ENCODE results near the gene ZFPM1. TPM values are rescaled to one million over a fixed set of nuclear protein-coding genes. Genes with fewer than 3 reads are reported as not detected.

Gene ZFPM1
- total RNA-seq, 4 donors from 2014 or later: 0.31 to 0.71 (median 0.56) TPM

DNA sequence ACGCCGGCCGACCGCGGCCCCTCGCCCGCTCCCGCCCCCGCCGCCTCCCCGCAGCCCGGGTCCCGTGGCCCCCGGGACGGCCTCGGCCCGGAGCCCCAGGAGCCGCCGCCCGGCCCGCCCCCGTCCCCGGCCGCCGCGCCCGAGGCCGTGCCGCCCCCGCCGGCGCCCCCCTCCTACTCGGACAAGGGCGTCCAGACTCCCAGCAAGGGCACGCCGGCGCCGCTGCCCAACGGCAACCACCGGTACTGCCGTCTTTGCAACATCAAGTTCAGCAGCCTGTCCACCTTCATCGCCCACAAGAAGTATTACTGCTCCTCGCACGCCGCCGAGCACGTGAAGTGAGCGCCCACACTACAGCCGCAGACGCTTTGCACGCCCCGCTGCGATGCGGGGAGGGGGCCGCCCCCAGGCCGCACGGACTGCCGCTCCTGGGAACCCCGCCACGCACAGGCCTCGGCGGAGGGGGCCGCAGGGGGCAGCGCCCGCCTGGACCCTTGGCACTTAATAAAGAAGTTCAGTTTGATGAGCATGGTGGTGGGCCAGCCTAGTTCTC is 81.6 kb downstream of the ZFPM1 start:
- peak overlapping the region; percentile 62 to 88 (median 79) for H3K27ac ChIP-seq
- no peaks in the 10 kb centered on the region for H3K9me3 ChIP-seq
- DNase-seq (peak in 1 of 2 donors; percentile 54), ATAC-seq (peak; percentile 13 to 43)
- TF ChIP-seq, protein P1, sequence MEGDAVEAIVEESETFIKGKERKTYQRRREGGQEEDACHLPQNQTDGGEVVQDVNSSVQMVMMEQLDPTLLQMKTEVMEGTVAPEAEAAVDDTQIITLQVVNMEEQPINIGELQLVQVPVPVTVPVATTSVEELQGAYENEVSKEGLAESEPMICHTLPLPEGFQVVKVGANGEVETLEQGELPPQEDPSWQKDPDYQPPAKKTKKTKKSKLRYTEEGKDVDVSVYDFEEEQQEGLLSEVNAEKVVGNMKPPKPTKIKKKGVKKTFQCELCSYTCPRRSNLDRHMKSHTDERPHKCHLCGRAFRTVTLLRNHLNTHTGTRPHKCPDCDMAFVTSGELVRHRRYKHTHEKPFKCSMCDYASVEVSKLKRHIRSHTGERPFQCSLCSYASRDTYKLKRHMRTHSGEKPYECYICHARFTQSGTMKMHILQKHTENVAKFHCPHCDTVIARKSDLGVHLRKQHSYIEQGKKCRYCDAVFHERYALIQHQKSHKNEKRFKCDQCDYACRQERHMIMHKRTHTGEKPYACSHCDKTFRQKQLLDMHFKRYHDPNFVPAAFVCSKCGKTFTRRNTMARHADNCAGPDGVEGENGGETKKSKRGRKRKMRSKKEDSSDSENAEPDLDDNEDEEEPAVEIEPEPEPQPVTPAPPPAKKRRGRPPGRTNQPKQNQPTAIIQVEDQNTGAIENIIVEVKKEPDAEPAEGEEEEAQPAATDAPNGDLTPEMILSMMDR (IDR thresholded peaks at IDR 0.05 in 4 of 5, conservative IDR thresholded peaks at IDR 0.05 in 1 of 5): no peak
- no peak for TF ChIP-seq POLR2A (IDR thresholded peaks at IDR 0.05)
- in situ Hi-C loops (cut with MboI; ENCODE audit: low sequenced_read_pairs in 4 of 4): no loop called here
- peaks cover 7 to 25% of the 10 kb centered on the region in 2 donors for H3K4me1 ChIP-seq
- peaks cover 4 to 9% (median 7%) of the 10 kb centered on the region in 3 donors for H3K27me3 ChIP-seq
- H3K36me3 ChIP-seq: no peaks in the 10 kb centered on the region
- intact Hi-C loops (cut with DNase I; ENCODE audit: low total_unique reads): loop anchor here (1.0 to 5.0 kb wide), 3 partner anchors 36 to 583 kb away; partner anchors contain the start of genes BANP and ZC3H18
- peak overlapping the region; percentile 57 to 63 (median 60) for H3K4me3 ChIP-seq

DNA sequence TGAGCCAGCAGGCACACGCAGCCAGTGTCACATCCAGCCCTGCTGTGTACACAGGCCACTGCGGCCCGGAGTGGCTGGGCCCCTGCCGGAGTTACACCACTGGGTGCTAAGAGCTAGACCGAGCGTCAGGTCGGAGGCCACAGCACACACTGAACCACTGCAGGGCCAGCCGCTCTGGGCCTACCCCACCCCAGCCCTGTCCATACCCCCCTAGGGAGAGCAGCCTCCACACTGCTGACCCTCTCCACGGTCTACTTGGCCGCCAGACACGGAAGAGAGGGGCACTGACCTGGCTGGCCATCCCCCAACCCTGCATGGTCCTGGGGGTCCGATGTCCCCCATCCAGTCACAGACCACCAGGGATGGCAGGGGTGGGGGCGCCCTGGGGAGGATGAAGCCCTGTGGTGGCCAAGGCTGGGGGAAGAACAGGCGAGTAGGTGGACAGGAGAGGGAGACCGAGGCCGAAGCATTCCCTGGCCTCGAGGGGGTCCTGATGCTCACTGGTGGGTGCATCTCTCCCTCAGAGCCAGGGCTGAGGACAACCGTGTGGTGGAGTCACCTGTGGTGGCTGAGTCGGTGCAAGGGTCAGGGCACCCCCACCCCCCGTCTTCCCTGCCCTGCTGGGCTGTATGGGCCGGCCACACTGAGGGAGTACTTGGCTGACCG is 82.2 kb downstream of the ZFPM1 start:
- Histone ChIP-seq H3K9me3 (no peaks in the 10 kb centered on the region), H3K27ac (peak overlapping the region in 3 of 4 donors; percentile 65 to 71 (median 66)), H3K36me3 (no peaks in the 10 kb centered on the region), H3K4me1 (peaks cover 7 to 21% of the 10 kb centered on the region in 2 donors), H3K27me3 (peaks cover 10 to 15% (median 14%) of the 10 kb centered on the region in 3 donors), H3K4me3 (peak overlapping the region; percentile 57 to 63 (median 60))
- DNase-seq (no peak), ATAC-seq (no peak)
- in situ Hi-C loops (cut with MboI; ENCODE audit: low sequenced_read_pairs in 4 of 4): no loop called here
- no peak for TF ChIP-seq POLR2A (IDR thresholded peaks at IDR 0.05)
- intact Hi-C loops (cut with DNase I; ENCODE audit: low total_unique reads): loop anchor here (2.0 kb wide), 1 partner anchor 35 kb away; the partner anchor contains the start of gene ZC3H18

DNA sequence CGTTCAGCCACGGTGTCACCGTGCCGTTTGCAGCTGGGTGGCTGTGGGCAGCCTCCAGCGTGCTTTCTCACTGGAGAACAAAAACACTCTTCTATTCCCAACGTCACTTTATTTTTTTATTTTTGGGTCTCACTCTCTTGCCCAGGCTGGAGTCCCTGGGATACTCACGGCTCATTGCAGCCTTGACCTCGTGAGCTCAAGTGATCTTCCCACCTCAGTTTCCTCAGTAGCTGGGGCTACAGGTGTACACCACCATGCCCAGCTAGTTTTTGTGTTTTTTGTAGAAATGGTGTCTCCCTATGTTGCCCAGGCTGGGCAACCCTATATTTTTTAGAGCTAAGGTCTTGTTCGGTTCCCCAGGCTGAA is 82.8 kb downstream of the ZFPM1 start:
- DNase-seq: no peak
- H3K27me3 ChIP-seq: peaks cover 15 to 20% (median 19%) of the 10 kb centered on the region in 3 donors
- H3K9me3 ChIP-seq: no peaks in the 10 kb centered on the region
- H3K4me3 ChIP-seq: no peak overlapping the region
- no peak overlapping the region for H3K27ac ChIP-seq
- no peak for ATAC-seq
- no peak for TF ChIP-seq POLR2A (IDR thresholded peaks at IDR 0.05)
- TF ChIP-seq, protein P1 (IDR thresholded peaks at IDR 0.05 in 4 of 5, conservative IDR thresholded peaks at IDR 0.05 in 1 of 5): no peak
- H3K36me3 ChIP-seq: no peaks in the 10 kb centered on the region
- in situ Hi-C loops (cut with MboI; ENCODE audit: low sequenced_read_pairs in 4 of 4): no loop called here
- intact Hi-C loops (cut with DNase I; ENCODE audit: low total_unique reads): loop anchor here (2.0 kb wide), 1 partner anchor 35 kb away; the partner anchor contains the start of gene ZC3H18
- peaks cover 7 to 21% of the 10 kb centered on the region in 2 donors for H3K4me1 ChIP-seq

DNA sequence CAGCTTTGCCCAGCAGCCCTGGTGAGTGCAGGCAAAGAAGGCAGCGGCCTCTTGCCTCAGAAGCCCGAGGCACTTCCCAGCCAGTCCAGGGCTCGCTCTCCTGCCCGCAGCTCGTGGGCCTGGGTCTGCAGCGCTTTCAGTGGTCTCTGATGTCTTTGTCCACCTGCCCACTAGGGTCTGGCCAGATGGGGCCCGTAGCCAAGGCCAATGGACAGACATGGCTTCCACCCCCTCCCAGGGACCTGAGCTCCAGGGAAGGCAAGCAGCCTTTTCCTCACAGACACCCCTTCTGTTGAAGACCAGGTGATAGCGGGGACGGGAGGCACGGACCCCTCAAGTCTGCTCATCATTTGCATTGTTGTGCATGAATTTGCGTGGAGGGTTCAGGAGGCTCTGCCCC is 83.4 kb downstream of the ZFPM1 start:
- ATAC-seq: no peak
- no peaks in the 10 kb centered on the region for H3K9me3 ChIP-seq
- H3K4me3 ChIP-seq: no peak overlapping the region
- TF ChIP-seq, protein P1 (IDR thresholded peaks at IDR 0.05 in 4 of 5, conservative IDR thresholded peaks at IDR 0.05 in 1 of 5): no peak
- TF ChIP-seq POLR2A (IDR thresholded peaks at IDR 0.05): no peak
- peaks cover 21 to 24% (median 24%) of the 10 kb centered on the region in 3 donors for H3K27me3 ChIP-seq
- in situ Hi-C loops (cut with MboI; ENCODE audit: low sequenced_read_pairs in 4 of 4) (no loop called here), intact Hi-C loops (cut with DNase I; ENCODE audit: low total_unique reads) (no loop called here)
- no peak for DNase-seq
- no peak overlapping the region for H3K27ac ChIP-seq
- no peaks in the 10 kb centered on the region for H3K36me3 ChIP-seq
- peaks cover 7 to 21% of the 10 kb centered on the region in 2 donors for H3K4me1 ChIP-seq
